C1 segment of cervical spinal cord (tissue), 14 donors: ENCODE data around the gene PSMA2.

Source experiments
- DNase-seq, 14 donors: peaks; one replicate each; lab custom pipeline; 2025; lab: John Stamatoyannopoulos, UW

Gene PSMA2

DNA sequence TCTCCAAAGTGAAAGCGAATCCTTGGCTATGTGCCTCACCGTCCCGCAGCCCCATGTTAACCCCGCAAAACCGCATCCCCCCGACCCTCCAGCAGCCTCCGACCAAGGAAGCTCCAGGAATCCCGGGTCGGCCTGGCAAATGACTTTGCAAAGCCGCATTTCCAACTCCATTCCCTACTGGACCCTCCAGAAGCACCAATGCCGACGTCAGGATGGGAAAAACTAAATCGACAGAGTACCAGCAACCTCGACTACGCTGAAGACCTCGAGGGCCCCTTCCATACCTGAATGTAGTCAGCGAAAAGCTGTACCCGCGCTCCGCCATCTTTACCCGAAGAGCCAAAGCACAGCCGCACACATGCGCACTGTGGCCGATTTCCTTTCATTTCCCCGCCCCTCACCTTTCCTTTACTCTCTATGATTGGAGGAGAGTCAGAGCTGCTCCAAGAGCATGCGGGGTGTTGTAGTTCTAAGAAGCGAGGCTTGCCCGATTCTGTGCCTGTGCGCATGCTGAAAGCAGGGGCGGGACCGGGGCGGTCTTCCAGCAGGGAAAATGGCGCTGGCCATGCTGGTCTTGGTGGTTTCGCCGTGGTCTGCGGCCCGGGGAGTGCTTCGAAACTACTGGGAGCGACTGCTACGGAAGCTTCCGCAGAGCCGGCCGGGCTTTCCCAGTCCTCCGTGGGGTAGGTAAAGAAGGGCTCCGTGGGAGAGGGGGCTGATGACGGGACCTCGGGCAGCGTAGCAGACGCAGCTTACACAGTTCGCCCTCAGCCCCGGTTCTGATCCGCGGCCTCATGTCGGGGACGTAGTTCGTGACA lies at the start of gene PSMA2, which contains the start of gene MRPL32:
Gene PSMA2, minus strand, starts transcription at position 341 of the 818 bp plus-strand sequence. Its CDS starts 16 bp downstream, at position 325.
Gene MRPL32, plus strand, starts transcription at position 543 of the 818 bp plus-strand sequence. Its CDS starts 11 bp downstream, at position 554.
- DNase-seq, result peak; percentile 51 to 98 (median 94)

DNA sequence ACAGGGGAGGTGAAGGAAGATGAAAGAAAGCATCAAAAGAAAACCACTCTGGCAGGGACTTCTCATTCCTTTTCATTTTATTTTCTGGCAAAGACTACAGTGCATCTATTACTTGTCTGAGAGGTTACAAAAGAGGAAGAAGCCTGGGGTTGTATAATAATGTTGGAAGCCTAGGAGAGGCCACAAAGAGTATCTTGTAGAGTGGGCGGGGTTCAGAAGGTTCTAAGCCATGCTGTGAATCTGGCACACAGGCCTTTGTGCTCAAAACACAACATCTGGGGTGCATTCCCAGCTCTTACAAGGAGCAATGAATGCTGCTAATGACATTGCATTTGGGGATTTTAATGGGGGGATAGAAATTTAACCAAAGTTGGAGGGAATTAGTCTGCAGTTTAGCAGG lies 49.6 kb upstream of the PSMA2 start:
- DNase-seq, result no peak

DNA sequence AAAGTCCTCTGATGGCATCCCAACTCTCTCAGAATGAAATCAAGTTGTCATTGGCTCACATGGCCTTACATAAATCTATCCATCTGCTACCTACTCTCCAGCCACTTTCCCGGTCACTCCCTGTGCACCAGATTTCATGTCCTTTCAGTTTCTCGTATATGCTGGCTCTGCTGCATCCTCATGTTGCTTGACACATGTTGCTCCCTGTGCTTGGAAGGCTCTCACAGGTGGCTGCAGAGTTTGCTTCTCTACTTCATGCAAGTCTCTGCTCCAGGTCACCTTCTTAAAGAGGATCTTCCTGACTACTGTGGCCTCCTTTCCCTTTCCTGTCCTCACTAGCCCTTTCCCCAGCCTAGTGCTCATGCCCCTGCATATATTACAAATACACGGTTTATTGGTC lies 48.5 kb upstream of the PSMA2 start:
- DNase-seq, result no peak

DNA sequence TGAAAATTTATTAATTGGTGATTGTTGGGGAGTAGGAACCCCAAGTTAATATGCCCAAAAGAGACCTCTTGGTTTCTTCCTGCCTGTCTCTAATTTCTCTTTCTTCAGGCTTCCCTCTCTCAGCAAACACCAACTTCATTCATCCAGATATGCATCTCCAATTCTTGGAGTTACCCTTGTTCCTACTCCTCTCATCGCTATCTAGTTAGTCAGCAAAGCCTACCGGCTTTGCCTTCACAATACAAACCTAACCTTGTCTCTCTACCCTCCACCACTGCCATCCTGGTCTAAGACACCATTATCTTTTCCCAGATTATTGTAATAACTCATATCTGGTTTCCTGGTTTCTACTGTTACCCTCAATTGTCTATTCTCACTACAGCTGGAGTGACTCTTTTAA lies 48.1 kb upstream of the PSMA2 start:
- no peak for DNase-seq

DNA sequence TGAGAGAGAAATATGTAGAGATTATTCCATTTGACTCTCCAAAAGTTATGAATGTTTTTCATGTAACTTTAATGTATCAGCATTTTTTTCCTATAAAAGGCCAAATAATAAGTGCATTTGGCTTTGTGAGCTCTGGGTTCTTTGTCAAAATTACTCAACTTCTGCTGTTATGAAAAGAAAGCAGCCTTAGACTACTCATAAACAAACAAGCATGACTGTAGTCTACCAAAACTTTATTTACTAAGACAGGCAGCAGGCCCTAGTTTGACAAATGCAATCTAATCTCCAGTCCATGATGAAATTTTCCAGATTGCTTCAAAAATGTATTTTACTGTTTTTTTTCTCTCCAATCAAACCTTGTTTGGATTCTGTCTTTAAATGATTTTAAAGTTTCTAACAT lies 46.5 kb upstream of the PSMA2 start:
- DNase-seq, result no peak

DNA sequence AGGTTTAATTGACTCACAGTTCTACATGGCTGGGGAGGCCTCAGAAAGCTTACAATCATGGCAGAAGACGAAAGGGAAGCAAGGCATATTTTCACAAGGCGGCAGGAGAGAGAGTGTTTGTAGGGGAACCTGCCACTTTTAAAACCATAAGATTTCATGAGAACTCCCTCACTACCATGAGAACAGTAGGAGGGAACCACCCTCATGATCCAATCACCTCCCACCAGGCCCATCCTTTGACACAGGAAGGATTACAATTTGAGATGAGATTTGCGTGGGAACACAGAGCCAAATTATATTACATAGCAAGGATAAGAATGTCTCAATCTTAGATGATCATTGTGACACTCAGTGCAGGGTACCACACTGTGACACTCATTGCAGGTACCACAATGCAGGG lies 44.4 kb upstream of the PSMA2 start:
- DNase-seq, result no peak

DNA sequence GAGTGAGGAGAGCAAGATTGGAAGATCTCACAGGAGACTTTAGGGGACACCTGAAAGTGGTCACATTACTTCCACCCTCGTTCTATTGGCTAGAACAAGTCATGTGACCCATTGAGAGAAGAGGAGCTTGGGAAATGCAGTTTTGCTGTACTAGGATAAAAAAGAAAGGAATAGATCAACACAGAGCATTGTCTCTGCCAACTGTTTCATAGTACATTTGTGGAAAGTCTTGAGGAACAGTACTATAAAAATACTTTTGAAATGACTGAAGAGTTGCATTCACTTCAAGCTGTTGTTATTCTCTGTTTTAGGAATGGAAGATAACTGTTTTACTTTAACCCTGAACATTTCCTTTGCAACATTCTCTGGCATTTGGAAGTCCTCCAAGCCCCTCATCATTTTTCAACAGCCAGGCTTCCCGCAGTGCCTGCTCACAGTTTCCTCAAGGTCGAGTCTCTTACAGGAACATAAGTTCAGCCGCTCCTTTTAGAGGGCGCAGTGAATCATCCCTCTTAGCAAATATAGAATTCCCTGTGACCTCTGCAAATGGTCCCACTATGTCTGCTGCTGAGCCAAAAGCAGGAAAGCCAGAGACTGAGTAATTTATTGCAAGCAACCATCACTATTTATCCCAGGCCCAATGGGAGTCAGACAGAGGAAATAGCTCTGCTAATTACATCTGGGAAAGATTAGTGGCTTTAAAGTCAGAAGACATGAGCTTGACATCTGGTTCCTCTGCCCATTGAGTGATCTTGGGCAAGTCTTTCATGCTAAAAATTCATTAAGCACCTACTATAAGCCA lies 40.9 kb upstream of the PSMA2 start:
- peak in 1 of 14 donors; percentile 2 for DNase-seq

DNA sequence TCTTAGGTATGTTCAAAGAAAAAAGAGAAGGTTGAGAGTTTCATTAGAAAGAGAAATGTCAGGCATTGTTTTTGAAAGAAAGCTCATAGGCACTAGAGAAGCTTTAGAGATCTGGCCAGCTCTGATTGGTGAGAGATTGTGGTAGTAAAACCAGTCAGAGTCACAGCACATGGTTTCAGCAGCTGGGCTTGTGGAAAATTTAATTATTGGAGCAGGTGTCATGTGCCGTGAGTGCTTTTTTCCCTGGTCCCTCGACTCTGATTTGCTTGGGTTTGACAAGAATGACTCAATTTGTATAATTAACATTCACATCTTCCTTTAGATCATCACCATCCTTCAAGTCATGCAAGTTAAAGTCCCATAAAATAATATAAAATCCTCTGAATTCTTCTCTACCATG lies 35.4 kb upstream of the PSMA2 start:
- DNase-seq, result no peak

DNA sequence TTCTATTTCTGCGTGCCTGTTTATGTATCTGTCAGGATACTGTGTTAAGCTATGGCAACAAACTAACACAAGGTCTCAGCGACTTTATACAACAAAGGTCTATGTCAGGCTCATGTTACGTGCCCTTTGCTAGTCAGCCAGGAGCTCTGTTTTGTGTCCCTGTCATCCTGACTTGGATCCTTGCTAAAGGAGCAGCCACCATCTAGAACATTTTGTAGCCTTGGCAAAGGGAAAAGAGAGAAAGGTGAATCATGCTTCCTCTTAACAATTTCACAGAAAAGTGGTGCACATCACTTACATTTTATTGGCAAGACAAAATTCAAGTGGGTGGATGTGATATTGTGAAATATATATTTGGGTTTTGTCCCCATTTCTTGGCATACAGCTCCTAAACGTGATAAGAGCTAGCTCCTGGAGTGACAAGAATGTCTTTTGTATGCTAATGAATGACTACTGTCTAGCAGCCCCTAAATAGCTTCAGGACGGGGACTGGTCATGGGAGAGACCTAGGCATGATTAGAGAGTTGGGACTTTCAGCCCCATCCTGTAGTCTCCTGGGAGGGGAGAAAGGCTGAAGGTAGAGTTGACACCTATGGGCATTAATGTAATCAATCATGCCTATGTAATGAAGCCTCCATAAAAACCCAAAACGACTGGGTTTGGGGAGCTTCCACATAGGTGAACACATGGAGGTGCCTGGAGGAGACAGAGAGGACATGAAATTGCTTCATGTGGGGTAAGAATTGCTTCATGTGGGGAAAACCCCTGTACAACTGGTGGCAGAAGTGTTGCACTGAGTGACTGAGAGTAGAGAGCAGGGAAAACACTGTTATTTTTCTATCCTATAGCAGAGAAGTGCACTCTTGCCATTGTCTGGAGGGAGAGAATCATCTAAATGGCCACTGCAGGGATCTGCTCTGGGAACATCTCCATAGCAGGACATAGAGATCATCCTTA lies 33.2 kb upstream of the PSMA2 start:
- DNase-seq, result no peak

DNA sequence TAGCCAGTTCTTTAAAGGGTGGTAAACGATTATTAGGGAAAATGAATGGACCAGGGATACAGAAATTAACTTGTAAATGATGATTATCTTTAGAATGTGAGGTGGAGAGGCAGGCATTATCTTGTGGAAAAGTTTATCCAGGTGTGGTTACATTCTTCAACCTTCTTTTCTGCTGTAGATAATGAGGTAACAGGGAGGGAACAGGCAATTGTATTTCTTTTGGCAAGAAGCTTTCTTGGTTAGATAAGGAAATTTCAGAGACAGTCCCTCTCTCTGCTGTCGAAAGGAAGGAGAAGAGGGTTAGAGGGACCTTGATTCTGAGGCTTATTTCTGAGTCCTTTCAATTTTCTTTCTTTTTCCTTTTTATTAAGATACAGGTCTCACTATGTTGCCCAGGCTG lies 32.3 kb upstream of the PSMA2 start:
- no peak for DNase-seq

DNA sequence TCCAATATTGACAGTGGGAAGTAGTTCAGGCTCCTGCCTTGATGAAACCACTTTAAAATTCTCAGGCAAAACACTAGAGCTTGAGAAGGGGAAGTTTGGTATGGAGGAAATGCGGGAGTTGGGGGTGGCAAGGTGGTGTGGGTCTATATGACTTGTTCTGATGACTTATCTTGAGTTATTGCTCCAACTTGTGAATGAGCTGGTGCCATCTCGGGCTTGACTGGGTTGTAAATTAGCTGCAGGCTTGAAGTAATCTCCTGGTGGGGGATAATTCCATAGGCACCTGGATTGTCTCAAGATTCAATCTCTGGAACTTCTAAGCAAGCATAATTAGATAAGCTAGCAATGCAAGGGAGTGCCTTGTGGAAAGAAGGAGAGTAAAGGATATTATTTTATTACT lies 29.2 kb upstream of the PSMA2 start:
- no peak for DNase-seq

DNA sequence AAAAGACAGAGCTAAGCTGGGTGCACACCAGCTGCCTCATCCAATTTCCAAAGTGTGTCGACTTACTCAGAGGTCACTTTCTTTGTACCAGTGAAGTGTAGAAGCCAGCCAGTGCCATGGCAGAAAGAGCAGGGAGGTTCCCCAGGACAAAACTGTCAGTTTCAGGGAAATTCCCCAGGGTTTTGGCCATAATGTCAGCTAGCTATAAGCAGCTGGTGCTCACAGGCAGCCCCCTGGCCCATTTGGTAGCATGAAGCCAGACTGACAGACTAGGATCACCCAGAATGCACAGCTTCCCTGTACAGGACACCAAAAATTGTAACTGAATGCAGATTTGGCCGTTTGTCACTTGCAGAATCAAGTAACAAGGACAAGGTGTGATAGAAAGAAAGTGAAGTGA lies 28.8 kb upstream of the PSMA2 start:
- DNase-seq, result no peak

DNA sequence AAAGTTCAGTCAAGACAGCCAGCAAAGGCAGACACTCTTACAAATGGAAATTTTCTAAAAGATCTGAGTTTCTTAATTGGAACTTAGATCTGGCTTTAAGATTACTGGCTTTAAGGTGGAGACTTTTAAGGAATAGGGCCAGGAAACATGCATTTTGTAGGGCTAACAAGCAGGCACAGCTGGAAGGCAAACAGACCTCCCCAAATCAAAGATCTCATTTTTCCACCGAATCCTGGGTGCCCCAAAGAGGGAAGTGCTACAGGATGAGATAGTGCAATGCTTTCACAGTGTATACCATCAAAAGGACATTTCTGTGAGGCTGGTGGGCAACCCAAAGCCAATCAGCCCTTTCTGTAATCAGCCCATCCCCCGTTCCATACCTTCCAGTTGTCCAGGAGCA lies 27.6 kb upstream of the PSMA2 start:
- no peak for DNase-seq

DNA sequence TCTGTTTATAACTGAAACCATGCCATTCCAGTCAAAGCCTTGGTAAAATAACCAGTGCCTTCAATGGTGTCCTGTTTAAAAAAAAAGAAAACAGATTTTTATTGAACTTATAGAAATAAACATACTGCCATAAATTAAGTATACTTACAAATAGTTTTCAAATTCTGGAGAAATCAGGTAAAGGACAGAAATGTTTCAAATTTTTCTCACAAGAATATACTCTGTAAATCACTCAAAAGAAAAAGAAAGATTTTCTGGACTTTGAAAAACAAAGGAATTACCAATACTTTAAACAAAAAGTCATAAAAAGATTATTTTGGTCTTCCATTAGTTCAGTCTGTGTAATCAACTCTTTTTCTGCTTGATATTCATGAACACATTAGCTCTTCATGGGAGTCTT lies 24.1 kb upstream of the PSMA2 start:
- no peak for DNase-seq

DNA sequence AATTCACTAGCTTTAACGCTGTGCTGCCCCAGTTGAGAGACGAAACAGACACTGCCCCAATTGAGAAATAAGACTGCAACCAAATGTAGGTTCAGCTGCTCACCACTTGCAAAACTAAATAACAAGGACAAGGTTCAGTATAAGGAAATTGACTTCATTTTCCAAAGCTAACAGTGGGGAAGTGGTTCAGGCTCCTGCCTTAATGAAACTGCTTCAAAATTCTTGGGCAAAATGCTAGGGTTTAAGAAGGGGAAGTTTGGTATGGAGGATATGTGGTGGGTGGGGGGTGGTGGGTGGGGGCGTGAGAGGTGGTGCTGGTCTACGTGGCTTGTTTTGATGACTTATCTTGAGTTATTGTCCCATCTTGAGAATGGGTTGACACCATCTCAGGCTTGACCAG lies 22.0 kb upstream of the PSMA2 start:
- DNase-seq, result no peak

DNA sequence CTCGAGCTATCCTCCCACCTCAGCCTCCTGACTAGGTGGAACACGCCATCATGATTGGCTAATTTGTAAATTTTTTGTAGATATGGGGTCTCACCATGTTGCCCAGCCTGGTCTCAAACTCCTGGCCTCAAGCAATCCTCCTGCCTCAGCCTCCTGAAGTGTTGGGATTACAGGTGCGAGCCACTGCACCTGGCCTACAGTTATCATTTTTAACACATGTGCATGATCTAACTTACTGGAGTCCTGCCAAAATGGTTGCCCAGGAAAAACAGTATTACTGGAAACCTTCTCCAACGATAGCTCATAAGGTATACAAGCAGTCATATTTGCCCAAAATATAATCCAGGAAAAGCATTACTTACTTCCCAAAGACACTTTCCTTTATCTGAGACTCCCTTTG lies 20.4 kb upstream of the PSMA2 start:
- no peak for DNase-seq

DNA sequence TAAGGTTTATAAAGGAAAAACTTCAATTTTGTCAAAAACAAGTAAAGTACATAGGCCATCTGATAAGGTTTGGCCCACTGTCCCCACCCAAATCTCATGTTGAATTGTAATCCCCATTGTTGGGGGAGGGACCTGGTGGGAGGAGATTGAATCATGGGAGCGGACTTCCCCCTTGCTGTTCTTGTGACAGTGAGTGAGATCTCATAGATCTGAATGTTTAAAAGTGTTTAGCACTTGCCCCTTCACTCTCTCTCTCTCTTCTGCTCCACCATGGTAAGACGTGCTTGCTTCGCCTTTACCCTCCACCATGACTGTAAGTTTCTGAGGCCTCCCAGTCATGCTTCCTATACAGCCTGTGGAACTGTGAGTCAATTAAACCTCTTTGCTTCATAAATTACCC lies 18.4 kb upstream of the PSMA2 start:
- no peak for DNase-seq

DNA sequence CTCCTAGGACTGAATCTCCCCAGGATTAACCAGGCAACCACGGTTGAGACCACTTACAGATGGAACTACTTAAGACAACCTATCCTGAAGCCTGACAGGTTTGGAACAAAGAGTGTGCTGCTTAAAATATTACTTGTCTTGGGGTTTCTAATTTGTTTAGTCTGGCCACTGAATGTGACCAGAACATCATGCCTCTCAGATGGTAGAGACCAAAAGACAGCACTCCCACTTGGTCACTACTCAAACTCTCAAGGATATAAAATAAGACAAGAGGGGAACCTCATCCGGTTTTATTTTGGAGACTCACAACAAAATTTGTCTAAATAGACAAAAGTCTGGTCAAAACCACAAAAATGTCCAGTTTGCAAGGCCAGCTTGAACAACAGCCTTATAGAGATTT lies 15.5 kb upstream of the PSMA2 start:
- DNase-seq, result no peak

DNA sequence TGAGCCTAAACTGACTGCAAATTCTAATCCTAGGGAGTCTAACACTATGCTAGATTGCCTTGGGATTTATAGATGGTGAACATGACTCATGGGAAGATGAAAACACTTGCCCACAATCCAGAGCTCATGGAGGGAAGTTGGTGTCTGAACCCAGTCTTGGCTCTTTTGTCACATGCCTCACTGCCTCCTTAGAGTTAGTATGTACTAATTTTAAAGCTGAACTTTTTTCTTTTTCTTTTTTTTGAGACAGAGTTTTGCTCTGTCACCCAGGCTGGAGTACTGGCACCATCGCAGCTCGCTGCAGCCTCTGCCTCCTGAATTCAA lies 14.6 kb upstream of the PSMA2 start:
- no peak for DNase-seq

DNA sequence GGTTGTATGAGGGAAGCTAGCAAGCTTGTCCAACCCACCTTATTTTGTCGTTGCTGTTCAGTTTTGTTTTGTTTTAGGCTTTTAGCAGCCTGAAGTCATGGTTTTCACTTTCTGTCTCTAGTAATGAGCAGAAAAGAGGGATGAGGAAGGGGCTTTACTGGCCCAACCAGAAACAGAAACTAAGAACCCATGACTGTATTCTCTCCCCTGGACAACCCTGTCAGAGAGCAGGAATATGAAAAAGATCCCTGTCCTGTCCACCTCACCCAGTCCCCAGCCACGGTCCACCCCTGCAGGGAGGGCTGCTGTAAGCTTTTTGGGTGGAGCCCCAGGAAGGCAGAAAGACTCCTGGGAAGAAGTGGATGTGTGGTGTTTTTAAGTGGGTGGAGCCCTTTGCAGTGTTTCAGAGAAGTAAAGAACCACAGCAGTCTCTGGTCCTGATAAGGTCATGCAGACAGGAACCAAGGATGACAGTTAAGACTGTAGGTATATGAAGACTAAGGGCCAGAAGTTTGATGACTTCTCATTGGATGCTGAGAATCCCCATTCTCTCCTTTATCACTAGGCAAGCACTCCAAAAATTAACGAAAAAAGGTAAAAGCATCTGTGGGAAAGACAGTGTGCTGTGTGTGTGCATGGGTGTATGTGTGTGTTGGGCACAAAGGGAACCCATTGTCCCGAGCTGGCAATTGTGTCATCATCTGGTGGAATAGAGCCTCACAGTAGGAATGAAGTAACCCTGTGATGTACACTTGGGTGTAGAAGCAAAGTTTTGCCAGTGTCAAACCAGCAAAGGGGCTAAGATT lies 14.1 kb upstream of the PSMA2 start:
- peak in 4 of 14 donors; percentile 1 to 4 (median 2) for DNase-seq
